PC-9 (cell line): ENCODE results near the gene CES2. TPM values are rescaled to one million over a fixed set of nuclear protein-coding genes. Genes with fewer than 3 reads are reported as not detected.

Experiments
- BruUV-seq: library from RNA; stranded (reverse); fragments of 400-500 nt; replicated peaks from 2 replicates; lab custom pipeline; 2021; lab: Mats Ljungman, UMichigan
- CTCF ChIA-PET: fragments of 300-600 bp; sonication (Branson Sonifier 250); formaldehyde crosslinking; loops from one replicate; lab custom pipeline; 2022; ENCODE audit warnings: antibody characterized with exemption; lab: Charles Lee
- POLR2A ChIA-PET: fragments of 300-600 bp; sonication (Branson Sonifier 250); formaldehyde crosslinking; loops from one replicate; lab custom pipeline; 2022; ENCODE audit warnings: antibody characterized with exemption; ENCODE audit not compliant: unreplicated experiment; lab: Charles Lee
- DNase-seq, 2 experiments: peaks; one replicate each; pipeline versions ENCODE4 v3.0.0 to v3.0.0-alpha.2; 2015 to 2022; ENCODE audit warnings: mixed read lengths in 1 of 2
- H2AFZ ChIP-seq: fragments of 200-600 bp; sonication (generic); 2 replicates; pipeline ENCODE4 v1.8.1; 2017; ENCODE audit warnings: antibody characterized with exemption
- H3F3A ChIP-seq: fragments of 200-600 bp; sonication (generic); 2 replicates; pipeline ENCODE4 v1.8.1; 2017; ENCODE audit warnings: antibody characterized with exemption, mild to moderate bottlenecking, low read depth; ENCODE audit not compliant: insufficient read depth
- H3K27ac ChIP-seq: fragments of 200-600 bp; sonication (generic); 2 replicates; pipeline ENCODE4 v1.6.1; 2016; ENCODE audit warnings: mixed run types
- H3K27me3 ChIP-seq: fragments of 200-600 bp; sonication (generic); 2 replicates; pipeline ENCODE4 v1.6.1; 2016; ENCODE audit warnings: low read depth, mixed run types; ENCODE audit not compliant: insufficient read depth
- H3K36me3 ChIP-seq: fragments of 200-600 bp; sonication (generic); 2 replicates; pipeline ENCODE4 v1.6.1; 2016; ENCODE audit warnings: low read depth, mixed run types
- H3K4me1 ChIP-seq: fragments of 200-600 bp; sonication (generic); replicated peaks from 2 replicates; pipeline ENCODE4 v1.6.1; 2016; ENCODE audit warnings: mixed run types; ENCODE audit not compliant: insufficient read depth
- H3K4me2 ChIP-seq: fragments of 200-600 bp; sonication (generic); 2 replicates; pipeline ENCODE4 v1.6.1; 2017; ENCODE audit warnings: mixed run types
- H3K4me3 ChIP-seq: fragments of 200-600 bp; sonication (generic); 2 replicates; pipeline ENCODE4 v1.6.1; 2016; ENCODE audit warnings: mixed run types
- H3K79me2 ChIP-seq: fragments of 200-600 bp; sonication (generic); 2 replicates; pipeline ENCODE4 v1.6.1; 2017; ENCODE audit warnings: low read depth, mixed run types
- H3K9me2 ChIP-seq: fragments of 200-600 bp; sonication (generic); 2 replicates; pipeline ENCODE4 v1.8.1; 2017; ENCODE audit warnings: mild to moderate bottlenecking; ENCODE audit not compliant: insufficient read depth
- H3K9me3 ChIP-seq: fragments of 200-600 bp; sonication (generic); 2 replicates; pipeline ENCODE4 v1.8.1; 2016; ENCODE audit warnings: low read depth; ENCODE audit not compliant: insufficient read depth
- H4K20me1 ChIP-seq: fragments of 200-600 bp; sonication (generic); 2 replicates; pipeline ENCODE4 v1.8.1; 2017; ENCODE audit not compliant: insufficient read depth
- CTCF ChIP-seq: fragments of 200-600 bp; sonication (generic); conservative IDR thresholded peaks from 2 replicates; pipeline ENCODE4 v1.6.1; 2017; ENCODE audit warnings: mixed run types, antibody characterized with exemption, mild to moderate bottlenecking, moderate library complexity
- EZH2 ChIP-seq: fragments of 200-600 bp; sonication (generic); IDR thresholded peaks from 2 replicates; pipeline ENCODE4 v1.8.0; 2017; ENCODE audit warnings: antibody characterized with exemption, low read depth
- intact Hi-C: fragments of 100-400 bp; cut with micrococcal nuclease; formaldehyde crosslinking; loops from one replicate; pipeline ENCODE4 v1.10.0; 2022; ENCODE audit not compliant: unreplicated experiment
- total RNA-seq: library from RNA; stranded (reverse); gene quantifications from 2 replicates; pipeline ENCODE4 v1.2.3, GENCODE V29; 2021

The CES2 gene
- total RNA-seq, 1 experiment from 2014 or later, result 32.8 TPM

GRCh38 chr16:66886914-66887313 lies 48.4 kb upstream of the CES2 start:
- peaks cover 21% of the 10 kb centered on the region; the same call in 1 of the 2 replicates for H3F3A ChIP-seq
- H4K20me1 ChIP-seq, result 0 out of 2 replicates have a peak, but pooled peaks cover 4% of the 10 kb centered on the region
- no peaks in the 10 kb centered on the region for H3K9me2 ChIP-seq
- no peaks in the 10 kb centered on the region for H3K9me3 ChIP-seq
- CTCF ChIA-PET, result interaction anchor here (0.6 to 1.2 kb wide), 2 partner anchors 14 to 42 kb away, joined by 4 to 12 read pairs; no protein-coding TSS in a partner anchor
- H3K4me3 ChIP-seq, result no peak overlapping the region
- no peak overlapping the region for H2AFZ ChIP-seq
- H3K36me3 ChIP-seq, result peaks cover 17% of the 10 kb centered on the region; the same call in 1 of the 2 replicates
- no peaks in the 10 kb centered on the region for H3K27me3 ChIP-seq
- POLR2A ChIA-PET, result no interaction called here
- H3K27ac ChIP-seq, result 0 out of 2 replicates have a peak overlapping the region, but pooled peaks have one; percentile 13
- TF ChIP-seq CTCF, result no peak
- TF ChIP-seq EZH2, result no peak
- intact Hi-C loops, result loop anchor here (5.0 kb wide), 1 partner anchor 40 kb away; the partner anchor contains the start of gene RRAD
- H3K4me1 ChIP-seq, result peaks cover 15% of the 10 kb centered on the region
- H3K79me2 ChIP-seq, result peaks cover 8% of the 10 kb centered on the region
- no peak for DNase-seq
- BruUV-seq, result no TSS peak
- H3K4me2 ChIP-seq, result peak overlapping the region; percentile 40

- ChIA-PET CTCF (interaction anchor here (0.7 kb wide), 1 partner anchor 86 kb away, joined by 14 read pairs; no protein-coding TSS in a partner anchor), POLR2A (no interaction called here)
- peaks cover 17% of the 10 kb centered on the region; the same call in 1 of the 2 replicates for H3K36me3 ChIP-seq
Measured at GRCh38 chr16:66888647-66889615, 46.4 kb upstream of the CES2 start.

More at GRCh38 chr16:66888647-66889615, 46.4 kb upstream of the CES2 start:
- Histone ChIP-seq H3K4me2 (no peak overlapping the region), H3K4me3 (no peak overlapping the region), H3K4me1 (peaks cover 14% of the 10 kb centered on the region), H3K27me3 (no peaks in the 10 kb centered on the region), H3F3A (peaks cover 21% of the 10 kb centered on the region; the same call in 1 of the 2 replicates), H3K27ac (no peak overlapping the region), H4K20me1 (0 out of 2 replicates have a peak, but pooled peaks cover 4% of the 10 kb centered on the region), H3K79me2 (no peaks in the 10 kb centered on the region), H3K9me2 (no peaks in the 10 kb centered on the region), H3K9me3 (no peaks in the 10 kb centered on the region), H2AFZ (no peak overlapping the region)
- intact Hi-C loops, result loop anchor here (5.0 kb wide), 1 partner anchor 38 kb away; the partner anchor contains the start of gene RRAD
- no peak for TF ChIP-seq EZH2
- TF ChIP-seq CTCF, result no peak
- no peak for DNase-seq
- BruUV-seq, result no TSS peak
